ENCODE results near the gene CD200R1. TPM values are rescaled to one million over a fixed set of nuclear protein-coding genes. Genes with fewer than 3 reads are reported as not detected.

Gene CD200R1
- total RNA-seq, 1 experiment from 2014 or later, result not detected

DNA sequence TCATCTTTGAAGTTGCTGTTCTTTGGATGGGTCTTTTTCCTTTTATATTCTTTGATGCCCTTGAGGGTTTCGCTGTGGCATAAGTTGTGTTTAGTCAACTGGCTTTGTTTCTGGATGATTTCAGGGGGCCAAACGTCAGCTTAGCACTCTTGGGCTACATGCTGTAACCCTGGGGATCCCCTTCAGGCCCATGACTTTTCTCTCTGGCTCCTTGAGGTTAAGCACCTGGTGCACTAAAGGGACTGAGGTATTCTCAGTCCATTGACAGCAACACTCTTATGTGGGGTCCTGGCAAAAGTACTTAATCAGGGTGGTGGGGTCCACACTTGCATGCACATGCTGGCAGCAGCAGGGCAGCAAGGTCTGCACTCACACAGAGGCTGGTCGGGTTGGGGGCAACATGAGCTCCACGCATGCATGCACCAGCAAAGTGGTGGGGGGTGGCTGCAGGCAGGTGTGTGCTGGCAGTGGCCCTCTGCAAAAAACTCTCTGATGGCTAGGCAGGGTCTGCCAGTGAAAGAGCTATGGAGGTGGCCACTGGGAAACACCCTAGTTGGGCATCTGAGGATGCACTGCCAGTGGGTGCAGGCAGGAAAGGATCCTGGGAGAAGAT, 90.1 kb downstream of the CD200R1 start:
- no peak overlapping the region for H4K5ac ChIP-seq (ENCODE audit: insufficient read length, low read depth, low read length)
- H3K9me3 Mint-ChIP-seq, result peaks cover 2 to 4% of the 10 kb centered on the region in 2 experiments; a peak in 2 of 5 replicates
- H3K18ac ChIP-seq (ENCODE audit: insufficient read length, low read depth, low read length), result no peak overlapping the region
- H3K56ac ChIP-seq (ENCODE audit: insufficient read length, low read depth, low read length), result no peak overlapping the region
- H3K4me3 Mint-ChIP-seq, result no peak overlapping the region
- no peak overlapping the region for H3K27ac Mint-ChIP-seq
- no peak overlapping the region for H3K27ac ChIP-seq (ENCODE audit: insufficient read length, low read depth, low read length)
- no peak overlapping the region for H4K91ac ChIP-seq (ENCODE audit: insufficient read length, low read depth, low read length)
- no peak overlapping the region for H3K23ac ChIP-seq (ENCODE audit: insufficient read length, low read depth, low read length)
- no peak overlapping the region for H3K4me2 ChIP-seq (ENCODE audit: insufficient read depth, insufficient read length, low read length)
- H3K36me3 Mint-ChIP-seq (ENCODE audit: insufficient read depth in 1 of 3, low read depth in 3 of 3), result peaks cover 0 to 4% (median 0%) of the 10 kb centered on the region in 3 experiments; a peak in 1 of 7 replicates
- H4K20me1 ChIP-seq (ENCODE audit: control insufficient read depth, insufficient read depth, insufficient read length), result no peaks in the 10 kb centered on the region
- H3K14ac ChIP-seq (ENCODE audit: insufficient read depth, low read length), result no peak overlapping the region
- H3K27me3 Mint-ChIP-seq (ENCODE audit: low read depth), result no peaks in the 10 kb centered on the region
- no peak overlapping the region for H3K4ac ChIP-seq (ENCODE audit: low read depth, low read length)
- H2BK5ac ChIP-seq (ENCODE audit: insufficient read length, low read length), result no peak overlapping the region
- no CpG with 5 or more reads among the region's 4 CpGs for WGBS (ENCODE audit: extremely low coverage, insufficient read length, low lambda C conversion rate)
- H4K8ac ChIP-seq (replicated peaks; ENCODE audit: insufficient read length, low read depth, low read length), result no peak overlapping the region
- no peak overlapping the region for H2BK120ac ChIP-seq (ENCODE audit: low read depth, low read length, poor library complexity, severe bottlenecking)
- no peak overlapping the region for H3T11ph ChIP-seq (ENCODE audit: low read length)
- no peak overlapping the region for H2AK5ac ChIP-seq (ENCODE audit: insufficient read length, low read length)
- H3K4me1 ChIP-seq (ENCODE audit: insufficient read depth, low read length), result peaks cover 5% of the 10 kb centered on the region; the same call in 1 of the 2 replicates
- no peak overlapping the region for H2AFZ ChIP-seq (ENCODE audit: low read length)
- no peak for DNase-seq
- H3K79me2 ChIP-seq (ENCODE audit: insufficient read depth, low read length), result no peaks in the 10 kb centered on the region
- H3K79me1 ChIP-seq (ENCODE audit: insufficient read depth, low read depth, low read length, poor library complexity, severe bottlenecking), result no peaks in the 10 kb centered on the region
- no peaks in the 10 kb centered on the region for H3K23me2 ChIP-seq (ENCODE audit: insufficient read length, low read depth, low read length, poor library complexity, severe bottlenecking)
- H3K4me1 Mint-ChIP-seq, result peaks cover 15 to 21% of the 10 kb centered on the region in 2 experiments
- H2BK15ac ChIP-seq (ENCODE audit: low read depth, low read length), result no peak overlapping the region
- no peaks in the 10 kb centered on the region; the same call in 1 of the 2 replicates for H3K27me3 ChIP-seq (ENCODE audit: insufficient read depth, low read length)
- no peaks in the 10 kb centered on the region for H3K9me3 ChIP-seq (ENCODE audit: control insufficient read depth, low read depth, low read length)
- no peak overlapping the region for H3K9ac ChIP-seq (ENCODE audit: extremely low read depth, insufficient read length, low read length)
- H2BK12ac ChIP-seq (ENCODE audit: insufficient read length, low read depth, low read length), result no peak overlapping the region
- TF ChIP-seq, protein P1, sequence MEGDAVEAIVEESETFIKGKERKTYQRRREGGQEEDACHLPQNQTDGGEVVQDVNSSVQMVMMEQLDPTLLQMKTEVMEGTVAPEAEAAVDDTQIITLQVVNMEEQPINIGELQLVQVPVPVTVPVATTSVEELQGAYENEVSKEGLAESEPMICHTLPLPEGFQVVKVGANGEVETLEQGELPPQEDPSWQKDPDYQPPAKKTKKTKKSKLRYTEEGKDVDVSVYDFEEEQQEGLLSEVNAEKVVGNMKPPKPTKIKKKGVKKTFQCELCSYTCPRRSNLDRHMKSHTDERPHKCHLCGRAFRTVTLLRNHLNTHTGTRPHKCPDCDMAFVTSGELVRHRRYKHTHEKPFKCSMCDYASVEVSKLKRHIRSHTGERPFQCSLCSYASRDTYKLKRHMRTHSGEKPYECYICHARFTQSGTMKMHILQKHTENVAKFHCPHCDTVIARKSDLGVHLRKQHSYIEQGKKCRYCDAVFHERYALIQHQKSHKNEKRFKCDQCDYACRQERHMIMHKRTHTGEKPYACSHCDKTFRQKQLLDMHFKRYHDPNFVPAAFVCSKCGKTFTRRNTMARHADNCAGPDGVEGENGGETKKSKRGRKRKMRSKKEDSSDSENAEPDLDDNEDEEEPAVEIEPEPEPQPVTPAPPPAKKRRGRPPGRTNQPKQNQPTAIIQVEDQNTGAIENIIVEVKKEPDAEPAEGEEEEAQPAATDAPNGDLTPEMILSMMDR (conservative IDR thresholded peaks at IDR 0.05), result no peak
- no peak overlapping the region for H2BK20ac ChIP-seq (ENCODE audit: low read depth, low read length, poor library complexity, severe bottlenecking)

Data from H9 (cell line).